HCEC 1CT (cell line): ENCODE data around the gene CCL14.
"Not testable (repeated sequence)": the region's sequence is repeated elsewhere in the genome, so short reads cannot be mapped to it uniquely, and the experiment has no call there.

Experiments used
- DNase-seq: peaks from one replicate; pipeline ENCODE4 v3.0.0-alpha.2; 2017

Gene CCL14

GRCh38 chr17:35938492-35938891 lies 48.0 kb downstream of the CCL14 start:
- not testable (repeated sequence) for DNase-seq

GRCh38 chr17:35936063-35936462 lies 50.5 kb downstream of the CCL14 start:
- DNase-seq, result no peak

GRCh38 chr17:35934760-35935159 lies 51.8 kb downstream of the CCL14 start:
- no peak for DNase-seq
